PFSK-1 (cell line): Measurements from ENCODE around the gene NUDC.

ENCODE experiments used
- POLR2AphosphoS5 ChIP-seq: IDR thresholded peaks from 2 replicates; pipeline ENCODE4 v1.6.1; 2012; ENCODE audit warnings: low read depth, mild to moderate bottlenecking, control low read depth, low read length, moderate library complexity
- TAF1 ChIP-seq: IDR thresholded peaks from 2 replicates; pipeline ENCODE4 v1.6.1; 2012; ENCODE audit warnings: low read length, control low read depth, borderline replicate concordance; ENCODE audit not compliant: insufficient read depth

DNA sequence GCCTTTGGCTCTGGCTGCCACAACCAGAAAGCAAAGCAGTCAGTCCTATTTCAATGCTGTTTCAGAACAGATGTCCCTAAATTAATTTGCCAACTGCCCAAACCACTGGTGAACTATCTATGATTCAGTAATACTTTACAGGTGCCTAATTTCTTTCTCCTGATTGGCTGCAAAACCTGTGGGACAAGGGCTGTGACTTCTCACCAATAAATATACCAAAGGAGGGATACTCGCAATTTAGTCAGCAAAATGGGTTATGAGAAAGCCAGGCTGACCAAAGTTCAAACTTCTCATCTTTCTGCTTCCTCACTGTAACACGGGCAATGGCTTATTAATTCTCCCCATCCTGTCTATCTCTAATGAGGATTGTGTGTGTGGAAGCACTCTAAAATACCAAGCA is 44.2 kb upstream of the NUDC start:
- TF ChIP-seq TAF1 (no peak), POLR2AphosphoS5 (no peak)
